Neural crest cell (in vitro differentiated cells): ENCODE results near the gene FMOD. TPM values are rescaled to one million over a fixed set of nuclear protein-coding genes. Genes with fewer than 3 reads are reported as not detected.

Experiments
- DNase-seq: peaks from one replicate; pipeline ENCODE4 v3.0.0; 2021; ENCODE audit warnings: low read depth, mixed read lengths, low spot score
- H3K27ac Mint-ChIP-seq: one replicate; pipeline ENCODE4 v1.8.0; 2021; ENCODE audit warnings: mild to moderate bottlenecking, mixed read lengths; ENCODE audit not compliant: unreplicated experiment
- H3K27me3 Mint-ChIP-seq: 2 replicates; pipeline ENCODE4 v1.8.0; 2021; ENCODE audit warnings: low read depth, mild to moderate bottlenecking, mixed read lengths
- H3K36me3 Mint-ChIP-seq: 2 replicates; pipeline ENCODE4 v1.8.0; 2021; ENCODE audit warnings: low read depth, mild to moderate bottlenecking, mixed read lengths
- H3K4me1 Mint-ChIP-seq: 2 replicates; pipeline ENCODE4 v1.8.0; 2021; ENCODE audit warnings: mixed read lengths
- H3K4me3 Mint-ChIP-seq: one replicate; pipeline ENCODE4 v1.8.0; 2021; ENCODE audit warnings: mild to moderate bottlenecking, mixed read lengths
- H3K9me3 Mint-ChIP-seq: 2 replicates; pipeline ENCODE4 v1.8.0; 2021; ENCODE audit warnings: mixed read lengths
- CTCF ChIP-seq: fragments of 200-600 bp; sonication (generic); conservative IDR thresholded peaks from 2 replicates; pipeline ENCODE4 v1.5.0; 2021; ENCODE audit warnings: antibody characterized with exemption, mild to moderate bottlenecking
- total RNA-seq: library from RNA; stranded (reverse); gene quantifications from 2 replicates; pipeline ENCODE4 v1.2.1, GENCODE V29; 2021

The FMOD gene
- total RNA-seq, 1 donor from 2014 or later = 0.35 TPM

- peak; percentile 35 for DNase-seq
- Mint-ChIP-seq H3K27ac (peak overlapping the region; percentile 85), H3K9me3 (no peaks in the 10 kb centered on the region), H3K27me3 (peaks cover 7% of the 10 kb centered on the region), H3K4me3 (peak overlapping the region; percentile 78), H3K4me1 (peaks cover 69% of the 10 kb centered on the region), H3K36me3 (no peaks in the 10 kb centered on the region)
- no peak for TF ChIP-seq CTCF
Measured at GRCh38 chr1:203325026-203325417, 25.9 kb downstream of the FMOD start.

GRCh38 chr1:203324105-203325025 lies 26.6 kb downstream of the FMOD start:
- no peaks in the 10 kb centered on the region for H3K36me3 Mint-ChIP-seq
- peaks cover 7% of the 10 kb centered on the region for H3K27me3 Mint-ChIP-seq
- no peak for DNase-seq
- no peak for TF ChIP-seq CTCF
- peaks cover 69% of the 10 kb centered on the region for H3K4me1 Mint-ChIP-seq
- H3K9me3 Mint-ChIP-seq = no peaks in the 10 kb centered on the region
- H3K4me3 Mint-ChIP-seq = peak overlapping the region; percentile 78
- peak overlapping the region; percentile 85 for H3K27ac Mint-ChIP-seq

- Mint-ChIP-seq H3K4me1 (peaks cover 64% of the 10 kb centered on the region), H3K27ac (peak overlapping the region; percentile 60), H3K9me3 (no peaks in the 10 kb centered on the region), H3K4me3 (peak overlapping the region; percentile 21), H3K36me3 (no peaks in the 10 kb centered on the region), H3K27me3 (peaks cover 4% of the 10 kb centered on the region)
- no peak for DNase-seq
- TF ChIP-seq CTCF = no peak
Measured at GRCh38 chr1:203323587-203323986, 27.3 kb downstream of the FMOD start.

GRCh38 chr1:203322500-203323179 lies 28.3 kb downstream of the FMOD start:
- Mint-ChIP-seq H3K9me3 (no peaks in the 10 kb centered on the region), H3K4me1 (peaks cover 54% of the 10 kb centered on the region), H3K4me3 (no peak overlapping the region), H3K27ac (no peak overlapping the region), H3K36me3 (no peaks in the 10 kb centered on the region), H3K27me3 (no peaks in the 10 kb centered on the region)
- DNase-seq = no peak
- no peak for TF ChIP-seq CTCF

GRCh38 chr1:203321273-203322052 lies 29.5 kb downstream of the FMOD start:
- H3K36me3 Mint-ChIP-seq = no peaks in the 10 kb centered on the region
- no peak overlapping the region for H3K27ac Mint-ChIP-seq
- H3K4me3 Mint-ChIP-seq = no peak overlapping the region
- TF ChIP-seq CTCF = no peak
- H3K27me3 Mint-ChIP-seq = no peaks in the 10 kb centered on the region
- no peak for DNase-seq
- H3K4me1 Mint-ChIP-seq = peaks cover 45% of the 10 kb centered on the region
- H3K9me3 Mint-ChIP-seq = no peaks in the 10 kb centered on the region
